OCI-LY3 (cell line): ENCODE measurements around the gene WASHC3.

ENCODE experiments used
- H2AFZ ChIP-seq: fragments of 200-600, 300-600 bp; shearing (Covaris generic); 2 replicates; pipeline ENCODE4 v1.6.0; 2014; ENCODE audit warnings: antibody characterized with exemption, low read depth, low read length
- H3K27ac ChIP-seq: fragments of 200-600, 300-600 bp; sonication (generic); 2 replicates; pipeline ENCODE4 v1.5.1; 2014; ENCODE audit warnings: mild to moderate bottlenecking, low read length, moderate library complexity, mixed read lengths
- H3K27me3 ChIP-seq: fragments of 200-600, 300-600 bp; sonication (generic); 2 replicates; pipeline ENCODE4 v1.6.1; 2014; ENCODE audit warnings: low read depth, low read length, mixed read lengths
- H3K36me3 ChIP-seq: fragments of 200-600, 300-600 bp; sonication (generic); replicated peaks from 2 replicates; pipeline ENCODE3; 2014; ENCODE audit warnings: low read depth, low read length, mixed read lengths
- H3K4me1 ChIP-seq: fragments of 300-600, 200-600 bp; sonication (generic); 2 replicates; pipeline ENCODE4 v1.6.1; 2014; ENCODE audit warnings: low read length, mixed read lengths
- H3K4me2 ChIP-seq: fragments of 200-600, 300-600 bp; sonication (generic); 2 replicates; pipeline ENCODE4 v1.6.1; 2014; ENCODE audit warnings: low read length, mixed read lengths
- H3K4me3 ChIP-seq: fragments of 300-600, 200-600 bp; sonication (generic); 2 replicates; pipeline ENCODE4 v1.5.1; 2014; ENCODE audit warnings: antibody characterized with exemption, mild to moderate bottlenecking, low read length, moderate library complexity
- H3K79me2 ChIP-seq: fragments of 300-600, 200-600 bp; shearing (Covaris generic); 2 replicates; pipeline ENCODE4 v1.6.1; 2014; ENCODE audit warnings: mild to moderate bottlenecking, low read length, mixed read lengths
- H3K9ac ChIP-seq: fragments of 300-600, 200-600 bp; shearing (Covaris generic); 2 replicates; pipeline ENCODE4 v1.6.0; 2014; ENCODE audit warnings: mild to moderate bottlenecking, low read length, moderate library complexity
- H3K9me3 ChIP-seq: fragments of 200-600, 300-600 bp; shearing (Covaris generic); 2 replicates; pipeline ENCODE4 v1.6.1; 2014; ENCODE audit warnings: low read length, mixed read lengths; ENCODE audit not compliant: insufficient read depth
- H4K20me1 ChIP-seq: fragments of 200-600, 300-600 bp; sonication (generic); 2 replicates; pipeline ENCODE4 v1.6.1; 2016; ENCODE audit warnings: low read length, mixed read lengths; ENCODE audit not compliant: insufficient read depth
- EZH2phosphoT487 ChIP-seq: fragments of 200-600 bp; shearing (Covaris generic); IDR thresholded peaks from 2 replicates; pipeline ENCODE4 v1.6.1; 2018; ENCODE audit warnings: antibody characterized with exemption, mixed run types, low read depth
- TF ChIP-seq, protein P1 (sequence below): fragments of 200-600, 300-600 bp; sonication (generic); IDR thresholded peaks from 2 replicates; pipeline ENCODE4 v1.5.1; 2014; ENCODE audit warnings: antibody characterized with exemption, low read length, low read depth

WASHC3 gene

DNA sequence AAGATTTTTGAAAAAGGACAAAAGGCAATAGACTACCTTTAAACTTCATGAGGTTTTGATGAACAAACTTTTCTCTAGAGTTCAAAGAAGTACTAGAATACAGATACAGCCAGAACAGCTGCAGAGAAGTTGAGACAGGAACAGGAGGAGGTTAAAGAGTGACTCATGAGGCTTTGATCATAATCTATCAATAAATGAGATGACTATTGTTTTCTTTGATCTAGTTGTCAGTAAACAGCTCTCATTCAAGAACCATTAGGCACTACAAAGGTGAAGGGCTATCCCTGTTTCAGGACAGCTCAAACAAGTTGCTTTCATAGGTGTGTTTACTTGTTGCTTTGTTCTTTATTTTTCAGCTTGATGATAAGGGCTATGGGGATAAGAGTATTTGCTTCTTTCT is 2.4 kb downstream of the WASHC3 start:
- Histone ChIP-seq H3K79me2 (peaks cover 5% of the 10 kb centered on the region), H3K27ac (no peak overlapping the region), H4K20me1 (no peaks in the 10 kb centered on the region), H3K4me3 (no peak overlapping the region), H3K4me1 (peaks cover 8% of the 10 kb centered on the region), H3K9me3 (no peaks in the 10 kb centered on the region), H3K27me3 (no peaks in the 10 kb centered on the region), H3K36me3 (peaks cover 21% of the 10 kb centered on the region), H3K4me2 (no peak overlapping the region), H2AFZ (no peak overlapping the region), H3K9ac (no peak overlapping the region)
- TF ChIP-seq, protein P1, sequence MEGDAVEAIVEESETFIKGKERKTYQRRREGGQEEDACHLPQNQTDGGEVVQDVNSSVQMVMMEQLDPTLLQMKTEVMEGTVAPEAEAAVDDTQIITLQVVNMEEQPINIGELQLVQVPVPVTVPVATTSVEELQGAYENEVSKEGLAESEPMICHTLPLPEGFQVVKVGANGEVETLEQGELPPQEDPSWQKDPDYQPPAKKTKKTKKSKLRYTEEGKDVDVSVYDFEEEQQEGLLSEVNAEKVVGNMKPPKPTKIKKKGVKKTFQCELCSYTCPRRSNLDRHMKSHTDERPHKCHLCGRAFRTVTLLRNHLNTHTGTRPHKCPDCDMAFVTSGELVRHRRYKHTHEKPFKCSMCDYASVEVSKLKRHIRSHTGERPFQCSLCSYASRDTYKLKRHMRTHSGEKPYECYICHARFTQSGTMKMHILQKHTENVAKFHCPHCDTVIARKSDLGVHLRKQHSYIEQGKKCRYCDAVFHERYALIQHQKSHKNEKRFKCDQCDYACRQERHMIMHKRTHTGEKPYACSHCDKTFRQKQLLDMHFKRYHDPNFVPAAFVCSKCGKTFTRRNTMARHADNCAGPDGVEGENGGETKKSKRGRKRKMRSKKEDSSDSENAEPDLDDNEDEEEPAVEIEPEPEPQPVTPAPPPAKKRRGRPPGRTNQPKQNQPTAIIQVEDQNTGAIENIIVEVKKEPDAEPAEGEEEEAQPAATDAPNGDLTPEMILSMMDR, result no peak
- TF ChIP-seq EZH2phosphoT487, result no peak

DNA sequence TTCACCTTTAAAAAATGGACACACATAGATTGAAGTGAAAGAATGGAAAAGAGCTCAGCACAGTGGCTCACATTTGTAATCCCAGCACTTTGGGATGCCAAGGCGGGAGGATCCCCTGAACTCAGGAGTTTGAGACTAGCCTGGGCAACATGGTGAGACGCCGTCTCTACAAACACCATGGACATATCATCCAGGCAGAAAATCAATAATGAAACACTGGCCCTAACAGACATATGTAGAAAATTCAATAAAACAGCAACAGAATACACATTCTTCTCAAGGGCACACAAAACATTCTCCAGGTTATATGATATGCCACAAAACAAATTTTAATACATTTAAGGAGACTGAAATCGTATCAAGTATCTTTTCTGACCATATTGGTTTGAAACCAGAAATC is 7.4 kb downstream of the WASHC3 start:
- no peak overlapping the region for H3K4me2 ChIP-seq
- no peak overlapping the region for H3K9ac ChIP-seq
- no peak overlapping the region for H2AFZ ChIP-seq
- TF ChIP-seq, protein P1, result no peak
- no peak for TF ChIP-seq EZH2phosphoT487
- no peak overlapping the region for H3K4me3 ChIP-seq
- peaks cover 34% of the 10 kb centered on the region for H3K36me3 ChIP-seq
- H3K4me1 ChIP-seq, result peaks cover 20% of the 10 kb centered on the region
- H3K79me2 ChIP-seq, result no peaks in the 10 kb centered on the region; the same call in 1 of the 2 replicates
- H3K27ac ChIP-seq, result no peak overlapping the region
- H4K20me1 ChIP-seq, result no peaks in the 10 kb centered on the region
- H3K27me3 ChIP-seq, result no peaks in the 10 kb centered on the region
- no peaks in the 10 kb centered on the region for H3K9me3 ChIP-seq

DNA sequence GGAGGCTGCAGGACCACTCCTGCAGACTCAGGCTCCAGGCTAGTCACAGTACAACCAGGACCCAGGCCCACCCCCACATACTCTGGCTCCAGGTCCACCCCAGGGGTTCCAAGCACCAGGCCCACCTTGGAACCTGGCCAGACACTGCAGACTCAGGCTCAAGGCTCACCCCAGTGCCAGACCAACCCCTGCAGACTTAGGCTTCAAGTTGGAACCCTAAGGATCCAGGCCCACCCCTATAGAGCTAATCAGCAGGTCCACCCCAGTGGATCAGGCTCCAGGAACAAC is 8.8 kb downstream of the WASHC3 start:
- Histone ChIP-seq H3K27ac (no peak overlapping the region), H3K4me2 (no peak overlapping the region), H2AFZ (no peak overlapping the region), H4K20me1 (no peaks in the 10 kb centered on the region), H3K36me3 (peaks cover 28% of the 10 kb centered on the region), H3K9ac (no peak overlapping the region), H3K9me3 (no peaks in the 10 kb centered on the region), H3K27me3 (no peaks in the 10 kb centered on the region), H3K79me2 (no peaks in the 10 kb centered on the region; the same call in 1 of the 2 replicates), H3K4me1 (peaks cover 20% of the 10 kb centered on the region), H3K4me3 (no peak overlapping the region)
- TF ChIP-seq EZH2phosphoT487, result no peak
- TF ChIP-seq, protein P1, result no peak

DNA sequence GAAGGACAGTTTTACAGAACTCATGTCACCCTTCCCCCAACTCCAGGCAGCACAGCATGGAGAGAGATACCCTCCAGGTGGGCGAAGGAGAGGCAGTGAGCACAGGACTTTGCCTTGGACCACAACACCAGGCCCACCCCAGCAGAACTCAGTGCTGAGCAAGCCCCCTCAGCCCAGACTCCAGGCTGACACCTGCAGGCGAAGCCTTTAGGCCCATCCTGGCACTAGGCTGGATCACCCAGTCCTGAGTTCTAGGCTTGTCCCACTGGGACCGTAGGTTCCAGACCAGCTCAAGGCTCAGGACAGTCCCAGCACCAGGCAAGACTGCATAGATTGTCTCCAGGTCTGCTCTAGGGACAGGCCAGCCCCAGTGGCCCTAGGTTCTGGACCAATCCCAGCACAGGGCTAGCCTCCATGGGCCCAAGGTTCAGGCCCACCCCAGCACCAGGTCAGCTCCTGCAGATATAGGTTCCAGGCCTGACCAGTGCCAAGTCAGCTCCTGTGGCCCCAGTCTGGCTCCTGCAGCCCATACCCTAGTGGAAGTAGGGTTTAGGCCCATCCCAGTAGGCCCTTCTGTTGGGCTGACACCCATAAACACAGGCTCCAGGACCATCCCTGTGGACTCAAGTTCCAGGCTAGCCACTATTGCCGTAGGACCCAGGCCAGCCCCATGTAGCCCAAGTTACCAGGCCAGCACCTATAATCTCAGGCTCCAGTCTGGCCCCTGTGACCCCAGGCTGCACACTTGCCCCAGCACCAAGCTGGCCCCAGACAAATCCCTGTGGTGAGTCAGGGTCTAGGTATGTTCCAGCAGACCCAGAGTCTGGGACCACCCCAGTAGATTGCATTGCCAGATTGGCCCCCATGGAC is 9.4 kb downstream of the WASHC3 start:
- Histone ChIP-seq H3K27ac (peak overlapping the region; percentile 33; the same call in 1 of the 2 replicates), H3K9ac (no peak overlapping the region), H4K20me1 (no peaks in the 10 kb centered on the region), H2AFZ (no peak overlapping the region), H3K79me2 (no peaks in the 10 kb centered on the region; the same call in 1 of the 2 replicates), H3K9me3 (no peaks in the 10 kb centered on the region), H3K36me3 (peaks cover 28% of the 10 kb centered on the region), H3K27me3 (no peaks in the 10 kb centered on the region), H3K4me1 (peaks cover 20% of the 10 kb centered on the region), H3K4me2 (no peak overlapping the region; the same call in 1 of the 2 replicates), H3K4me3 (no peak overlapping the region)
- no peak for TF ChIP-seq EZH2phosphoT487
- TF ChIP-seq, protein P1, result peak; percentile 12; the same call in 1 of the 2 replicates
